Occipital lobe (tissue), 2 donors: Measurements from ENCODE around the gene ULK4. TPM values are rescaled to one million over a fixed set of nuclear protein-coding genes. Genes with fewer than 3 reads are reported as not detected.
A peak's percentile ranks its signal among the peaks of the same experiment; 100 is the strongest.

Experiments used
- DNase-seq: peaks from one replicate; lab custom pipeline; 2025; lab: John Stamatoyannopoulos, UW
- total RNA-seq: library from RNA; depleted of rRNA; stranded (reverse); fragments of >200 nt; gene quantifications from one replicate; pipeline ENCODE4 v1.2.3, GENCODE V29; 2014

The ULK4 gene
- total RNA-seq, 1 donor from 2014 or later, result 21.1 TPM

DNA sequence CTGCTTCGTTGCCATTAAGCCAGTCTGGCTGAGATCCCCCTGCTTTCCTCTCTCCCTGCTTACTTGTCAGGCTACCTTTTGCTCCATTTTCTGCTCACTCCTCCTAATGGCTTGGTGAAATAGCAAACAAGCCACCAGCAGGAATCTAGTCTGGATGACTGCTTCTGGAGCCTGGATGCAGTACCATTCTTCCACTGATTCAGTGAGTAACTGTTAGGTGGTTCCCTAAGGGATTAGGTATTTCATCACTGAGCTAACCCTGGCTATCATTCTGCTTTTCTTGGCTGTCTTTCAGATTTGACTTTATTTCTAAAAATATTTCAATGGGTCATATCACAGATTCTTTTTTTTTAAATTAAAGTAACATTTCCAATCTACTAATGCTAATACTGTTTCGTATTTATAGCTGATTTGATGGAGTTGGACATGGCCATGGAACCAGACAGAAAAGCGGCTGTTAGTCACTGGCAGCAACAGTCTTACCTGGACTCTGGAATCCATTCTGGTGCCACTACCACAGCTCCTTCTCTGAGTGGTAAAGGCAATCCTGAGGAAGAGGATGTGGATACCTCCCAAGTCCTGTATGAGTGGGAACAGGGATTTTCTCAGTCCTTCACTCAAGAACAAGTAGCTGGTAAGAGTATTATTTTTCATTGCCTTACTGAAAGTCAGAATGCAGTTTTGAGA lies 737.6 kb downstream of the ULK4 start:
- no peak for DNase-seq

DNA sequence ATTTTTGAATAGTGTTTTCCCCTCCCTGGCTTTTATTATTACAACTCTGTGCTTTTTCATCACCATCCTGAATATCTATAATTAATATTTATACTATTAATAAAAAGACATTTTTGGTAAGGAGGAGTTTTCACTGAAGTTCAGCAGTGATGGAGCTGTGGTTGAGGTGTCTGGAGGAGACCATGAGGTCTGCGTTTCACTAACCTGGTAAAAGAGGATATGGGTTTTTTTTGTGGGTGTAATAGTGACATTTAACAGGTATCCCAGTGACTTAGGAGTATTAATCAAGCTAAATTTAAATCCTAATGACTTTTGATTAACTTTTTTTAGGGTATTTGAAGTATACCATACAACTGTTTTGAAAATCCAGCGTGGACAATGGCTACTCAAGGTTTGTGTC lies 738.2 kb downstream of the ULK4 start:
- no peak for DNase-seq

DNA sequence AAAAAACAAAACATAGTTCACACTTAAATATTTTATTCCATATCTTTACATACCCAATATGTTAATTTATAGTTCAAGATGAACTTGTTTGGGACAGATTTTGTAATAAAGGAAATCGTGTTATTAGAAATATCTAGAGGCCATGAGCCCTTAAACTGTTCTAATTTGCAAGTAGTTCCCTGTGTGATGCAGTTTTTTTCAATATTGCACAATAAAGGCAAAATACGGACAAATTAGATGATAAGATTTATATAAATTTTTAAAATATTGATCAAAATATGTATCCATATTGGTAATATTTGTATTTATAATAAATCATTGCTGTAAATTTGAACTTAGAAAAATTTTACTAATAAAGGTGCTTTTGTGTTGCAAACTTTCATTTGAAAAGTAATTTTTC lies 738.8 kb downstream of the ULK4 start:
- DNase-seq, result no peak

DNA sequence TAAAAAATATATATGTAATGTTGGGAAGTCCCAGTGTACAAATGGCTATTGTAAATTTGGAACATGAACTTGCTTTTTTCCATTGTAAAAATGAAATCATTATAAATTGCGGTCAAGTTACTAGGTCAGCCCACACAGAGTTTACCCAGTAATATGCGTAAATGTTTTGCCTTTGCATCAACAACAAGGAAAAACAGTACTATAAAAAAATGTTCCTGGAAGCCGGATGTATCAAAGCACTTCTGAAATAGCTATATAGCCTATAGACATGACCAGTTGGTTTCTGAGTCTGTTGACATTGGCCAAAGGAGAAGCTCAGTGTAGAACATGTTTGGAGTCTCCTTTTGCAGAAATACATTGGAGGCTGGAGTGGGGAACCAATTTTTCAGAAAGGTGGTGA lies 739.4 kb downstream of the ULK4 start:
- DNase-seq, result no peak

DNA sequence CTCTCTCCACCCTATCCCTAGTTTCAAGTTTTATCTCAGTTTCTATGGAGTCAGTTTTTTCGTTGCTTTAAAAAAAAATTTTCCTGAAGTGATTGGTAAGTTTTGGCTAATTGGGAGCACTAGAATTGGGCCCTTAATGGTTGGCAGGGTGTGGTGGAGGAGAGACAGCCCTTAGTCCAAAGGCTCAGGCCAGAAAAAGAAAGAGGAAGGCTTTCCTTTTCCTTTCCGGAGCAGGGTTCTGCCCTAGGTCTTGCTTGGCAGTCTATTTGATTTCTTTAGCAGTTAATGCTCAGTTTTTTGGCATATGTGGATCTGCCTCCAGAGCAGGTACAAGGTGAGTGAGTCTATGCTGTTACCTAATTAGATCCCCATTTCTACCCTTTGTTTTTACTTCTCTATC lies 739.9 kb downstream of the ULK4 start:
- no peak for DNase-seq

DNA sequence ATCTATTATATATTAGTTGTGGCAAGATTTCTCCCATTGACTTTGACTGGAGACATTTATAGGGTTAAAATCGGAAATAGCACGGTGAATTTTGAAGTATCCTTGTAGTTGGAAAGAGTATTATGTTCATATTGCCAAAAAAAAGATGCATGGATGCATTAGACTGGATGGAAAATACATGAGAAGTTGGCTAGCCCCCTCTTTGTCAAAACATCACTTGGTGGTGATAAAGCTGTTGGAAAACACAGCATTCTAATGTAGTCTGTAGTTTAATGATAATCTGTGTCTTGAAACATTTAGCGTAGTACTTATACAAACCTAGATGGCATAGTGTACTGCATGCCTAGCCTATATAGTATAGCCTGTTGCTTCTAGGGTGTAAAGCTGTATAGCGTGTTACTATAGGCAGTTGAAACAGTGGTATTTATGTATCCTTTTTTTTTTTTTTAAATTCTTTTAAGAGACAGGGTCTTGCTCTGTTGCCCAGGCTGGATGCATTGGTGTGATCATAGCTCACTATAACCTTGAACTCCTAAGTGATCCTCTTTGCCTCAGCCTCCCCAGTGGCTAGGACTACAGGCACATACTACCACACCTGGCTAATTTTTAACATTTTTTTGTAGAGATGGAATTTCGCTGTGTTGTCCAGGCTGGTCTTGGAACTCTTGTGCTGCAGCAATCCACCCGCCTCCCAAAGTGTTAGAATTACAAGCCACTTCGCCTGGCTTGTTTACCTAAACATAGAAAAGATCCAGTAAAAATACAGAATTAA lies 740.8 kb downstream of the ULK4 start:
- DNase-seq, result no peak

DNA sequence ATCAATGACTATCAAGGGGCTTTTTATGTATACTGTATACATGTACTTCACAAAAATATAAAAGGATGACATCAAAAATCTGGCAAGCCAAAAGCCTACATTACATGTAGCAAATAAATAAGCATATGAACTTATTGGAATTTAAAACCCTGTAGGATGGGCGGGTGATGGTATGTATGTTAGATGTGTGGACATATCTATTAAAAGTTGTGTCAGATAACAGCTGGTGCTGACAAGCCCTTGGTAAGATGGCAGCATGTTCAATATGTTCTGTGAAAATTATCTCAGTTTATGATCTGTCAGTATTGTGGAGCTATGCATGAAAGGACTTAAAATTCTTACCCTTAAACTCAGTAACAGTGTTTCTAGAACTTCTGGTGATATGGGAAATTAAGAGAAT lies 742.5 kb downstream of the ULK4 start:
- DNase-seq, result no peak

DNA sequence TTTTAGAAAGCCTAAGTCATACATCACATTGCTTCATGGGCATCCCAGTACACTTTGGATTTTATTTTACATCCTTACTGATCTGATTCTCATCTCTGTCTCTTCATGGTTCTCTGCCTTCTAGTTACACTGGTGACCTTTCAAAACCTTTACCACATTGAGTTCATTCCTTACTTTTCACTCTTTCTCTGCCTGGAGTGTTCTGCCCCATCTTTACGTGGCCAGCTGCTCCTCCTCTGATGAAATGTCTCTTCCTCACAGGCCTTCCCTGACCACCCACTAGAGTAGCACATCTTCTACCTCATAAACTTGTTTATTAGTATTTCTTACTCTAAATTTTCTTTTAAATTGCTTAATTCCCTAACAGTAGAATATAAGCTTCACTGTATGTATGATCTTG lies 744.9 kb downstream of the ULK4 start:
- no peak for DNase-seq

DNA sequence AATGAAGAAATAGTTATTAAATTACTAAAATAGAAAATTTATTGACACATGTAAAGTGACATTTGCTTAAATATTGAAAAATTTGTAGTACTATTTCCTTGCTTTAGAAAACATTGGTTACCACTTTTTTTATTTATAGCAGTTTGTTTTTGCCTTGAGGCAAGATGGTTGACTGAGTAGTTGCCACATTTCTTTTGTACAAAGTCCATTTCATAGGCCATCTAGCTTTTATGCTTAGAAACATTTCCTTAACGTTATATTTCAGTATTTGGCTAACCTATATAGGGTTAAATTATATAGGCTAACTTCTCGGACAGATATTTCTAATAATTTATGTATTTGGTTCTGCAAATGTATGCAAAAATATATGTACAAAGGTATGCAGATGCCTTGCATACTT lies 745.5 kb downstream of the ULK4 start:
- no peak for DNase-seq

DNA sequence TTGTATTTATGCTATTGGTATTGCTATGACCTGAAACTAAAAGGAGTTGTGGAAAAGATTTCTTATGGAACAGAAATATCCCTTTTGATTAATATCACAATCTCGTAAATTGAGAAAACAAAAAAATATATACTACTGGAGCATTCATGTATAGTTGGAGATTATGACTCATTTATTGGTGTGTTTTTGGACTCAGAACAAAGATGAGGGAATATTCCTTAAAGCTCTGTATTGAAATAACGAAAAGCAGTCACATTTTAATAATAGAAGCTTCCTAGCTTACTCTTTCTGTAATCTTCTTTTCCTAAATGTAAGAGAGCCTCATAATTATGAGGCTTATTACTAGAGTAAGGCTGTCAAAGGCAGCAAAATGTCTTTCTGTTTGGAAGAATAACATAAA lies 748.3 kb downstream of the ULK4 start:
- no peak for DNase-seq

DNA sequence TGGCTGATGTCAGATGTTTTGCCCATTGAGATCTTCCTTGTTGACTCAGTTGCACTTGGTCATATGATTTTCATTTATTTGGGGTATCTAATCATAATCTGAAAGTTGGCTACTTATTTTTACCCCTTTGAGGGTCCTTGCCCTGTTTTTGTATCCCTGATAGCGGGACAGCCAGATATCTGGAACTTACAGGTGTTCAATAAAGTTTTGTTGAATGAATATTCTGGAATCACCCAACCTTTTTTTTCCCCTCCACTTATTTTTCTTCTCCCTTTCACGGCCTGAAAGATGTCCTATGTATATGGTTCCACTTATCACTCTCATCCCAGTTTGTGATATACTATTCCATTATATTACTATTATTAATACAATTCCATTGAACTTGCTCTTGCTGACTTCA lies 749.8 kb downstream of the ULK4 start:
- DNase-seq, result no peak

DNA sequence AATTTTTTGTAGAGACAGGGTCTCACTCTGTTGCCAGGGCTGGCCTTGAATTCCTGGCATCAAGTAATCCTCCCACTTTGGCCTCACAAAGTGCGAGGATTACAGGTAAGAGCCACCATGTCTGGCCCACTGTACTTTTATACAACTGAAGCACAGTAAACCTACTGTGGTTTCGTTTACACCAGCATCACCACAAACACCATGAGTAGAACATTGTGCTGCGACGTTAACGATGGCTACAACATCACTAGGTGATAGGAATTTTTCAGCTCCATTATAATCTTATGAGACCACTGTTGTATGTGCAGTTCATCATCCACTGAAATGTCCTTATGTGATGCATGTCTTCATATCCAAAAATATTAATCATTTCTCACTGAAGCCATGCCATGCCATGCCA lies 750.9 kb downstream of the ULK4 start:
- DNase-seq, result no peak

DNA sequence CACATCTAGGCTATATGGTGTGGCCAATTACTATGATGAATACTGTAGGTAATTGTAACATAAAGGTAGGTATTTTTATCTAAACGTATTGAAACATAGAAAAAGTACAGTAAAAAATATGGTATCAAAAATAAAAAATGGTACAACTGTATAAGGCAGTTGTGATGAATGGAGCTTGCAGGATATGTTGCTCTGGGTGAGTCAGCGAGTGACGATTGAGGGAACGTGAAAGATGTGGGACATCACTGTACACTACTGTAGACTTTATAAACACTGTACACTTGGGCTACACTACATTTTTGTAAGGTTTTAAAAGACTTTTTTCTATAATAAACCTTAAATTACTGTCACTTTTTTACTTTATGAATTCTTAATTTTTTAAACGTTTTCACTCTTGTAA lies 752.3 kb downstream of the ULK4 start:
- DNase-seq, result no peak

DNA sequence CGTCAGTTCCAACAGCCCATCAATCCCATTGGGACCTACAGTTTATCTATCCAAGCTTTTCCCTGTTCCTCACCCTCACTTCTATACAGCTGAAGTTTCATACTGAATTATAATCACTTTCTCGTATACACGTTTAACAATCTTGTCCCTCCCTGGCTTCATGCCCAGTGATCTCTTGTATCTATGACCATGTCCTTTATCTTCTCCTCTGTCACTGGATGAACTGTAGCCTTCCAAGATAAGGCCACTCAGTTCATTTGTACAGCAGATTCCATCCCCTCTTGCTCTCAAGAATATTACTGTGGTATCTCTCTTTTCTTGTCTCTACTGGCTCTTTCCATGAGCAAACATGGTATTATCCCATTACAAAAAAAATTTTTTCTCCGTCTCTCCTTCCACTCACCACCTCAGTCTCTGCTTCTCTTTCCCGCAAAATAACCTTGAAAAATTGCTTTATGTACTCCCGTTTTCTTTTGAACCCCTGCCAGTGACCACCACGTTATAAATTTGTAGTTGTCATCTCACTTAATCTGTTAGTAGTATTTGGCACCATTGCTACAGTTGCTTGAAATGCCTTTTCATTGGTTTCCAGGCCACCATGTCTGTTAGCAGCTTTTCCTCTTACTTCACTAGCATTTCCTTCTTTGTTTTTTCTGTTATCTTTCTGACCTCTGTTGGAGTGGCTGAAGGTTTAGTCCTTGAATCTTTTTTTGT lies 753.2 kb downstream of the ULK4 start:
- DNase-seq, result no peak

DNA sequence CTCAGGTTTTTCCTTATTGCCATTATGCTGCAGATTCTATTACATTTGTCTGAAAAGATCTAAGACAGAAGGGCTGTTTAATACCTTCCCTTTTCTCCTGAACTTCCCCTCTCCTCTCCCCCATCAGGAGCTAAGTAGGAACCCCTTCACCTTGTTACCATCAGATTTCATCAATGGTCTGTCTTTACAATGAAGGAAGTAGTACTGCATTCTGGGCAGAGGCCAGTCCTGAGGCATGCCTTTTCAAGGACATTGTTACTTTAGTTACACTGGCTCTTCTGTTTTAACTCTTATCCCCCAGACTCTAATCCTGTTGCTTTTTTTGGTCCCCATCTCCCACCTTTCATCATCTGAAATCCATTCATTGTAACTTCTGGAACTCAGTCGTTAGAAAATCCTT lies 754.5 kb downstream of the ULK4 start:
- DNase-seq, result no peak

DNA sequence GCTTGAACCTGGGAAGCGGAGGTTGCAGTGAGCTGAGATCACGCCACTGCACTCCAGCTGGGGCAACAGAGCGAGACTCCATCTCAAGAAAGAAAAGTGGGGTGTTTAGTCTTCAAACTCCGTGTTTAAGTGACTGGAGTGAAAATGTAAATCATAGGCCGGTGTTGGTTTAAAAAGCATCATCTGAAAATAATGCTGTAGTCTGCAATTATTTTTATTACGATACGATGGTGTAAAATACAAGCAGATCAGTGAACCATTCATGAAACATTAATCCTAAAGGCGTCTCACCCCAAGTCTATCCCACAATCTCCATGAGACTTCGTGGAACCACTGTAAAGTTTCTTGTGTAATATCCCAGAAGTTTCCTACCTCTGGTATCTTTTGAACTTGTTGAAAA lies 756.3 kb downstream of the ULK4 start:
- DNase-seq, result no peak

DNA sequence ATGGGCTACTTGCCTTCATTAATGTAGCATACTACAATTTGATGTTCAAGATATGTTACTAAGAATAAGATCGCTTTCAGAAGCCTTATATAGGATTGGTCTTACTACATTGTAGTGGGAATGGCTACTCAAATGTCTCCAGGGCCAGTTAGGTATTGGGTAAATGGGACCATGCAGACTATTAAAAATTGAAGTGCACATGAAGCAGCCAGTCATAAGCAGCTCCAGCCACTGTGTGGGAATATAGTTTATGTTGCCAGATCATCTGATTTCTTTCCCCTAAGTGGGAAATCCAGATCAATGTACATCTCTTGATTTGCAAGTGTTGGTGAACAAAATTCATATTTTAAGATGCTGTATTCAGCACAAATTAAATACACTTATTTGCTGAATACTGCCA lies 757.5 kb downstream of the ULK4 start:
- no peak for DNase-seq

DNA sequence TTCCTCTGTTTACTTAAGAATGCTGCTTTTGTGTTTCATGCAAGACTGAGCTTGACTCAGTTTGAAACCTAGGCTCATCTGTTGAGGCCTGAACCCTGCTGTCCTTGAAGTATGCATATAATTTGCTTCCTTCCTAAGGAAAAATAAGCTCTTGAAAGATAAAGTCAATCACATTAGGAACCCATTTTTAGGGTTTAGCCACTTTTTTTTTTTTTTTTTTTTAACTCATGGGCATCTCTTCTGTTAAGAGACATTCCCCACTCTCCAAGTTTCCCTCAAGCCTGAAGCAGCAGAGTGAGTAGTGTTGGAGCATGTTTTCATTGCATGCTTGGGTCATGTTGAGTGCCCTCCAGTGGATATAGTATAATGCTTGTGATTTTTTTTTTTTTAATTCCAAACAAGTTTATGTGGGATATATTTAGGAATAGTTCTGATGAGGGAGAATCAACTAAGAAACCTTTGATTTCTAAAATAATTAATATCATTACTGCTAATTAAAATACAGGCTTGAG lies 759.0 kb downstream of the ULK4 start:
- DNase-seq, result no peak

DNA sequence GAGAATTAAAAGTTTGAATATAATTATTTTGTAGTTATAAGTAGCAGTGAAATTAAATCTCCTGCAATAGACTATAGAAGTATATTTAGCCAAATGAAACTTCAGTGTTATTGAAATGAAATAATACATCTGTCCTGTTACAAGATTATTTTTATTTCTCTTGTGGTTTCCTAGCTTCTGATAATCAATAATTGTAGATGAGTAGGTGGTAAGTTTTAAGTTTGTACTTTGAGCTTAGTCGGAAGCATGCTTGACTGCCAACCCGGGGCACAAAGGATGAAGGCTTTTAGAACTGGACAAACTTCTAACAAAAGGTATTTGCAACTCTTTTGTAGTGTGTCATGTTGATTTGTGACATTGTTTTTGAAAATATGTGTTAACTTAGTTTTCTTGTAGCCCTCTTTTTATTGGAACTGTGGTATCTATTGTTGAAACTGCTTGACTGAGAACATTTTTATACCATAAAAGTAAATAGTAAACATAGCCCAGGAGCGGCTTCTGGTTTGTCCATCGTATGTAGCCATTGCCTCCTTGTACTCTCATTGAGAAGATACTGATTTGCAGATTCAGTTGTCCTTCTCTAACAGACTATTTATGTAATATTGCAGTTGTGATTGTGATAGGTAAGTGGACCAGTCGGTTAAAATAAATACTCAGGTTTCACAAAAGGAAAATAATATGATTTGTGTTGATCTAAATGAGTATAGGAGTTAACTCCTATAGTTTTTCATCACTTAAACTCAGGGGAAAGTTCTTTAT lies 759.6 kb downstream of the ULK4 start:
- no peak for DNase-seq

DNA sequence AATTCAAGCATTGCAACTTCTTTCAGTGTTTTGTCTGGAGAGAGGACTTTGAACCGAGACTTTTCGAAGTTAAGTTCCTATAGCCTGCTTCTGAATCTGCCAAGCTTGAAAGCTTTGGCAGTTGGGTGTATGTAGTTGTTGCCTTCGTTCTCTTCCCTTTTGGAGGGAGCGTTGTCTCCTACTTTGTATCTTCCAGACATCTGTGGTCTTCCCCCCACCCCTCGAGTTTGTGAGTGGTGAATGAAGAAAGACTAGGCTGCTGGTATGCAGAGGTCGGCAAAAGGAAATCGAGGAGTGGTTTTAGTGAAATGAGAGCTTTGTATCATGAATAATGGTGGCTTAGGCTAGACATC lies 761.3 kb downstream of the ULK4 start:
- DNase-seq, result no peak

DNA sequence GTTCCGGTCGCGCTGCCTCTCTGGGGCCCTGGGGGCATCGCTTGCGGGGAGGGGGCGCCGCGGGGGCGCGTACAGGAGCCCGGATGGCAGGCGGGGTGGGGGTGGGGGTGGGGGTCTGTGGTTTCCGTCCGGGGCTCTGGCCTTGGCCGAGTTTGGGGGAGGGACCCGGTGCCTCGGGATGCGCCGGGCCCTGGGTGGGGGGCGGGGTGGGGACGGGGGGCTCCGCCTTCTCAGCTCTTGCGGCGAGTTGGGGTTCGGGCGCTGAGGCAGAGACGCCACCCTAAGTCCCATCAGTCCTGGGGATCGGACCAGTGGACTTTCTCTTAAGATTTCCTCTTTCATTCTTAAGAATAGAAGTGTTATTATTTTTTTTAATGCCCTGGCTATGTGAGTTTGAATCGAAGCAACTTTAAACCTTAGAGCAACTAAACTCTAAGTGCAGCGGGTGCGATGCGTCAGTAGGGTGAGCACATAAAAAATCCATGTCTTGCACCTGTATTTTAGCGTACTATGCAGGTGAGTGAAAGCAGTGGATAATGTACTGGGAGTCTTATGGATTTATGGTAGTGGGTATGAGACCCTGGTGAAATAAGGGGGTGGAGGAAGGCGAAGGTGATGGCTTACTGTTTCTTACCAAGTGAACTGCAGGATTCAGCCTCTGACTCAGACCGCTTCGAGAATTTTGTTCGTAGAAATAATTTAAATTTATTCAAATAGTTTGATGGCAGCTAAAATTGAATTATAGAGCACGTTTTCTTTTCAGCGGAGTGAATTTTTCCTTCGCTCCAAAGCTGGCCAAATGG lies 761.8 kb downstream of the ULK4 start:
- DNase-seq, result peak; percentile 54
